ENCODE data around the gene SKI.
"Not testable (repeated sequence)": the region's sequence is repeated elsewhere in the genome, so short reads cannot be mapped to it uniquely, and the experiment has no call there.

The SKI gene

DNA sequence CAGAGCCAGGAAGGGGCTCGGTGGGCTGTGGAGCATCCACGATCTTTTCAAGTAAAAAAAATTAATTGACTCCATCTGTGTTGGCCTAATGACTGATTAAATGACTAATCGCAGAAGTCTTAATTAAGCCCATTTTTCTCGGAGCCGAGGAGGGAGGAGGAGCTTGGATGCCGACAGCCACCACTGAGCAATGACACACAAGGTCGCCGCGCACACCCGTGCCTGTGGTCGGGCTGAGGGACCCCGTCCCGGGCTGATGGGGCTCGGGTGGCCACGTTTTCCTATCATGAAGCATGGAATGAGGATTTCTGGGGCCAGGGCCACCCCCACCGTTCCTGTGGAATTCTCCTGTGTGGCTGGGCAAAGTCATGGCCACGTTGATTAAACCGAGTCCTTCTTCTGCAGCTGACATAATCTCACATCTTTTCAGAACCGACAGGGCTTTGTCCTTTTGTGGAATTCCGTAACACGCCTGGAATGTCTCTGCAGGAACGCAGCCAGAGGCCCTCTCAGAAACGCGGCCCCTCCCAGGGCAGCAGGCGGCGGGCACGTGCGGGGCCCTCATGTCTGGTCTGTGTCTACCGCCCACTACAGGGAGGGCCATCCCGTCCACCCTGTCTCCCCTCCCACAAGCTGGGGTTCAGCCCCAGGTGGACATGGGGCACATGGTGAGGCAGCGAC, 102.5 kb downstream of the SKI start:
- TF ChIP-seq, protein P1, sequence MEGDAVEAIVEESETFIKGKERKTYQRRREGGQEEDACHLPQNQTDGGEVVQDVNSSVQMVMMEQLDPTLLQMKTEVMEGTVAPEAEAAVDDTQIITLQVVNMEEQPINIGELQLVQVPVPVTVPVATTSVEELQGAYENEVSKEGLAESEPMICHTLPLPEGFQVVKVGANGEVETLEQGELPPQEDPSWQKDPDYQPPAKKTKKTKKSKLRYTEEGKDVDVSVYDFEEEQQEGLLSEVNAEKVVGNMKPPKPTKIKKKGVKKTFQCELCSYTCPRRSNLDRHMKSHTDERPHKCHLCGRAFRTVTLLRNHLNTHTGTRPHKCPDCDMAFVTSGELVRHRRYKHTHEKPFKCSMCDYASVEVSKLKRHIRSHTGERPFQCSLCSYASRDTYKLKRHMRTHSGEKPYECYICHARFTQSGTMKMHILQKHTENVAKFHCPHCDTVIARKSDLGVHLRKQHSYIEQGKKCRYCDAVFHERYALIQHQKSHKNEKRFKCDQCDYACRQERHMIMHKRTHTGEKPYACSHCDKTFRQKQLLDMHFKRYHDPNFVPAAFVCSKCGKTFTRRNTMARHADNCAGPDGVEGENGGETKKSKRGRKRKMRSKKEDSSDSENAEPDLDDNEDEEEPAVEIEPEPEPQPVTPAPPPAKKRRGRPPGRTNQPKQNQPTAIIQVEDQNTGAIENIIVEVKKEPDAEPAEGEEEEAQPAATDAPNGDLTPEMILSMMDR (IDR thresholded peaks at IDR 0.05): no peak
- Histone ChIP-seq H3K9me3 (no peaks in the 10 kb centered on the region), H3K4me1 (peaks cover 0 to 23% (median 21%) of the 10 kb centered on the region in 4 donors), H3K27ac (peak overlapping the region; percentile 57 to 67), H3K27me3 (no peaks in the 10 kb centered on the region), H3K36me3 (no peaks in the 10 kb centered on the region), H3K4me3 (peak overlapping the region in 1 of 2 donors; percentile 1)
- peak; percentile 80 to 92 for DNase-seq
- intact Hi-C loops (cut with DNase I; ENCODE audit: low total_unique reads): no loop called here

DNA sequence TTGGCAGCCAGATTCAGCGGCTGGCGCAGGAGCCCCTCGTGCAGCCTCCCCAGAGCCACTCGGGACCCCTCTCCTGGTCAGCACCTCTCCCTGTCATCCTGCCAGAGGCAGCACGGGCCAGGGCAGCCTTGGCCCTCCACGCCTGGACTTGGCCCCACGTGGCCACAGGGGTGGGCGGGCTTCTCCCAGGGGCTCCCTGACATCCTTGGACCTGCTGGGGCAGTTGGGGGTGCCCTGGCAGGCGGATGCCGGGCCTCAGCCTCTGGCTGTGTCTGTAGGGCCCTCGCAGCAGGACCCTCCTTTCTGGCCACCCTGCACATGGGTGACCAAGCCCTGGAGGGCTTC, 103.1 kb downstream of the SKI start:
- intact Hi-C loops (cut with DNase I; ENCODE audit: low total_unique reads): no loop called here

DNA sequence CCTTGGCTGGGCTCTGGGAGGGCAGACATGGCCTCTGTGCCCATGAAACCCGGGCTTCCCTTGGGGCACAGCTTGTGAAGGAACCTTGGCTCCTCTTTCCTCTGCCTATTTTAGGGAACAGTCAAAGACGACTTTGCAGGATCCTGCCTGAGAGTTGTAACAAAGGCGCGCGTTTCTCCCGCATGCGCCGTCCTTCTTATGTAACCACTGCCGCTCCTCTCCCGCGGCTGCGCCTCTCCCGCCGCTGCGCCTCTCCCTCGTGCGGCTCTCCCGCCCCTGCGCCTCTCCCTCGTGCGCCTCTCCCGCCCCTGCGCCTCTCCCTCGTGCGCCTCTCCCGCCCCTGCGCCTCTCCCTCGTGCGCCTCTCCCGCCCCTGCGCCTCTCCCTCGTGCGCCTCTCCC, 103.5 kb downstream of the SKI start:
- peaks cover 0 to 23% (median 21%) of the 10 kb centered on the region in 4 donors for H3K4me1 ChIP-seq
- H3K36me3 ChIP-seq; H3K9me3 ChIP-seq; DNase-seq; H3K4me3 ChIP-seq; H3K27me3 ChIP-seq; intact Hi-C loops (cut with DNase I; ENCODE audit: low total_unique reads): not testable (repeated sequence)
- H3K27ac ChIP-seq: peak overlapping the region; percentile 57 to 67

More for the DNA sequence above, 103.1 kb downstream of the SKI start:
- no peak for DNase-seq
- Histone ChIP-seq H3K36me3 (no peaks in the 10 kb centered on the region), H3K27ac (peak overlapping the region; percentile 57 to 67), H3K27me3 (no peaks in the 10 kb centered on the region), H3K4me3 (no peak overlapping the region), H3K4me1 (peaks cover 0 to 23% (median 21%) of the 10 kb centered on the region in 4 donors), H3K9me3 (no peaks in the 10 kb centered on the region)
- TF ChIP-seq, protein P1 (IDR thresholded peaks at IDR 0.05): no peak

DNA sequence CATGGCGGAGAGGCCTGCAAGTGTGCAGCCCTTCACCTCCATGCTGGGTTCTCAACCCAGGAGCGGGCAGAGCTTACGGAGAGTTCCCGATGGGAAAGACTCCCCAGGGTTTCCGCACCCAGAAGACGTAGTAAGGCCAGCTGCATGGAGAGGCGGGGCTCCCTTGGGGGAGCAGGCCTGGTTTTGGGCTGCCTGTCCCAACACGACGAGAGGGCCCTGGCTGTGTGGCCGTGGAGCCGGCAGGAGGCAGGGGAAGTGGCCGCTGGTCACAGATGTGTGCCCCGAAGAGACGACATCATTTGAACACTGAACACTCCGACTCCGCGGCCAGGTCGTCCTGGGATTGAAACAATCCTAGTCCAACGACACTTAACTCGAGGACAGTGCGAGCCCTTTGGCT, 106.2 kb downstream of the SKI start:
- no peaks in the 10 kb centered on the region for H3K27me3 ChIP-seq
- H3K9me3 ChIP-seq: no peaks in the 10 kb centered on the region
- TF ChIP-seq, protein P1 (IDR thresholded peaks at IDR 0.05): no peak
- H3K4me1 ChIP-seq: peaks cover 0 to 22% (median 21%) of the 10 kb centered on the region in 4 donors
- intact Hi-C loops (cut with DNase I; ENCODE audit: low total_unique reads): no loop called here
- no peak overlapping the region for H3K27ac ChIP-seq
- no peaks in the 10 kb centered on the region for H3K36me3 ChIP-seq
- no peak for DNase-seq
- no peak overlapping the region for H3K4me3 ChIP-seq

DNA sequence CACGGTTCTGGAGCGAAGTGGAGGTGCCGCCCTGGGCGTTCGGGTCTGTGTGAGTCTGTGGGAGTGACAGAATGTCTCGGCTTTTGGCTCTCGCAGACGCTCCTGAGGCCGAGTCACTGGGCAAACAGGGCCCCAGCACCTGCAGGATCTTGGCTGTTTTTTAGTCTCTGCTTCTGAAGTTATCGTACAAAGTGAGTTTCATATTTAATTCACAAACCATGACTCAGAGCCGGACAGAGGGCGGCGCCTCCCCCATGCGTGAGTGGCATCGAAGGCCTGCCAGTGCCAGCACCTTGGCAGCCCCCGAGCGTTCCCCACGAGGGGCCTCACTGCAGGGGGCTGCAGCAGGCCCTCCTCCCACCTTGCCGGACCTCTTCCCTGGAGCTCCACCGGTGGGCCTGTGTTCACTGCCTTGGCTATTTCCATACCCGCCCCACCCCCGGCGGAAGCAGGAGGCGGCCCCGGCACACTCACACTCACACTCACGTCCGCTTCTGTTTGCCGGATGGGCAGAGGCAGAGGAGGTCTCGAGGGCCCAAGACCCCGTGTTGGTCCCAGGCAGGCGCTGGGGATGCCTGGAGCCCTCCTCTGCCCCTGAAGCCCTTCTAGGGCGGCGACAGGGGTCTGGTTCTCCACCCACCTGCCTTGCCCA, 106.9 kb downstream of the SKI start:
- H3K4me3 ChIP-seq: no peak overlapping the region
- intact Hi-C loops (cut with DNase I; ENCODE audit: low total_unique reads): no loop called here
- DNase-seq: no peak
- no peaks in the 10 kb centered on the region for H3K9me3 ChIP-seq
- H3K36me3 ChIP-seq: no peaks in the 10 kb centered on the region
- no peak overlapping the region for H3K27ac ChIP-seq
- TF ChIP-seq, protein P1 (IDR thresholded peaks at IDR 0.05): no peak
- peaks cover 0 to 17% (median 16%) of the 10 kb centered on the region in 4 donors for H3K4me1 ChIP-seq
- no peaks in the 10 kb centered on the region for H3K27me3 ChIP-seq

DNA sequence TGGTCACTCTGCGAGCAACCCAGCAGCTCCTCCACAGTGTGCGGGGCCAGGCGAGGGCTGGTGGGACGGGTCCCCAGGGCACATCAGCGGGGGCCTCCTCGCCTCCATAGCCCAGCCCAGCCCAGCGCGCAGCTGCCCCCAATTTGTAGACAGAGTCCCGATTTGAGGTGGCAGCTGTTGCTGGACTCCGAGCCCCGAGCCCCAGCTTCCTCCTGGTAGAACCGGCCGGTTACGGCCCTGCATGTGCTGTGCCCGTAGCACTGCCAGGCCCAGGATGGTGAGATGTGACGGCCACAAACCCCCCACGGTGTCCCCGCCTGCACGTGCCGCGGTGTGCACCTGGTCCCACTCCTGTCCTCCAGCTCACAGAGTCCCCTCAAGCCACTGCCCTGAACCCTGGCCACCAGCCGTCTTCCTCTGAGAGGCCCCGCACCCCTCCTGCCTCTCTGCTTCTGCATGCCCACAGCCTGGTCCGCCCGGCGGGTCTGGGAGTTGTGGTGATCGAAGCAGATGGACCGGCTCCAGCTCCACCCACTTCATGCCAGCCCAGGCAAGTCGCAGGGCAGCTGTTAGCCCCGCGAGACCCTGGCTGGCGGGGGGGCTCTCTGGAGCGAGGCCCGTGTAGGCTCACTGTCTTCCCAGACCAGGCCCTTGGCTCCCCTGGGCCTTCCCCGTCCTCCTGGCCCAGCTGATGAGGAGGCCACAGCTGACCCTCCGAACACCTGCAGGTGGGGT, 107.8 kb downstream of the SKI start:
- Histone ChIP-seq H3K27me3 (no peaks in the 10 kb centered on the region), H3K4me1 (peaks cover 0 to 8% (median 7%) of the 10 kb centered on the region in 4 donors), H3K4me3 (no peak overlapping the region), H3K27ac (no peak overlapping the region), H3K36me3 (no peaks in the 10 kb centered on the region), H3K9me3 (no peaks in the 10 kb centered on the region)
- TF ChIP-seq, protein P1 (IDR thresholded peaks at IDR 0.05): no peak
- intact Hi-C loops (cut with DNase I; ENCODE audit: low total_unique reads): no loop called here
- DNase-seq: no peak

Data from tibial artery (tissue), 4 donors.